IMR-90 (cell line): ENCODE measurements around the gene KLC1. TPM values are rescaled to one million over a fixed set of nuclear protein-coding genes. Genes with fewer than 3 reads are reported as not detected.

Experiments used
- ATAC-seq: fragments of 200-7000 bp; cut with Tn5 transposase; 2 replicates; pipeline ENCODE4 v1.9.1; 2020; ENCODE audit warnings: low read depth, mild to moderate bottlenecking, moderate library complexity
- BruUV-seq: library from RNA; stranded (reverse); fragments of 400-500 nt; replicated peaks from 2 replicates; lab custom pipeline; 2021; lab: Mats Ljungman, UMichigan
- CTCF ChIA-PET: fragments of 300-600 bp; formaldehyde crosslinking; extraction: SDS; loops from one replicate; lab custom pipeline; 2021; ENCODE audit warnings: antibody characterized with exemption; lab: Yijun Ruan, JAX
- POLR2A ChIA-PET: fragments of 300-600 bp; sonication (Branson Sonifier 250); formaldehyde crosslinking; loops from one replicate; lab custom pipeline; 2022; ENCODE audit warnings: antibody characterized with exemption; ENCODE audit not compliant: unreplicated experiment; lab: Charles Lee
- DNase-seq: peaks from one replicate; pipeline ENCODE4 v3.0.0; 2013
- H2AFZ ChIP-seq: replicated peaks from 2 replicates; pipeline ENCODE3; 2013; ENCODE audit warnings: low read length, mild to moderate bottlenecking; ENCODE audit not compliant: poor library complexity
- H2AK5ac ChIP-seq: 2 replicates; pipeline ENCODE4 v1.6.1; 2013; ENCODE audit warnings: low read depth, low read length, inconsistent platforms
- H2AK9ac ChIP-seq: replicated peaks from 2 replicates; pipeline ENCODE3; 2013; ENCODE audit warnings: mild to moderate bottlenecking, low read depth, low read length, moderate library complexity; ENCODE audit not compliant: poor library complexity
- H2BK120ac ChIP-seq: 2 replicates; pipeline ENCODE4 v1.6.1; 2013; ENCODE audit warnings: low read depth, low read length, inconsistent platforms
- H2BK15ac ChIP-seq: 3 replicates; pipeline ENCODE4 v1.6.1; 2013; ENCODE audit warnings: low read depth, low read length, inconsistent platforms
- H2BK20ac ChIP-seq: 2 replicates; pipeline ENCODE4 v1.6.1; 2013; ENCODE audit warnings: low read depth, mild to moderate bottlenecking, inconsistent platforms, low read length, moderate library complexity
- H2BK5ac ChIP-seq: 2 replicates; pipeline ENCODE4 v1.6.1; 2013; ENCODE audit warnings: mild to moderate bottlenecking, low read depth, low read length, inconsistent platforms; ENCODE audit not compliant: poor library complexity, severe bottlenecking
- H3K14ac ChIP-seq: replicated peaks from 2 replicates; pipeline ENCODE4 v1.6.1; 2013; ENCODE audit warnings: low read depth, low read length, inconsistent platforms
- H3K18ac ChIP-seq: 2 replicates; pipeline ENCODE4 v1.6.1; 2013; ENCODE audit warnings: low read depth, low read length, control low read depth
- H3K23ac ChIP-seq: 2 replicates; pipeline ENCODE4 v1.6.1; 2013; ENCODE audit warnings: low read depth, low read length, inconsistent platforms
- H3K27ac ChIP-seq: 2 replicates; pipeline ENCODE4 v1.5.1; 2013; ENCODE audit warnings: mild to moderate bottlenecking, control low read depth, low read length; ENCODE audit not compliant: insufficient read depth
- H3K27me3 ChIP-seq: 2 replicates; pipeline ENCODE4 v1.6.1; 2013; ENCODE audit warnings: low read length; ENCODE audit not compliant: control insufficient read depth, insufficient read depth
- H3K36me3 ChIP-seq: 2 replicates; pipeline ENCODE4 v1.6.1; 2013; ENCODE audit warnings: low read length, mixed read lengths; ENCODE audit not compliant: control insufficient read depth, insufficient read depth
- H3K4ac ChIP-seq: 2 replicates; pipeline ENCODE4 v1.6.1; 2013; ENCODE audit warnings: low read depth, low read length, inconsistent platforms
- H3K4me1 ChIP-seq: 2 replicates; pipeline ENCODE4 v1.6.1; 2013; ENCODE audit warnings: low read length, mixed read lengths; ENCODE audit not compliant: control insufficient read depth, insufficient read depth
- H3K4me2 ChIP-seq: 2 replicates; pipeline ENCODE4 v1.6.1; 2013; ENCODE audit warnings: low read depth, mild to moderate bottlenecking, control low read depth, low read length, moderate library complexity
- H3K4me3 ChIP-seq: 2 replicates; pipeline ENCODE4 v1.5.1; 2013; ENCODE audit warnings: low read depth, mild to moderate bottlenecking, control low read depth, low read length, moderate library complexity; ENCODE audit not compliant: insufficient read depth
- H3K56ac ChIP-seq: 2 replicates; pipeline ENCODE4 v1.6.1; 2013; ENCODE audit warnings: low read length, inconsistent platforms; ENCODE audit not compliant: insufficient read depth; ENCODE audit errors: extremely low read depth
- H3K79me1 ChIP-seq, 2 experiments: 2 replicates each; pipeline ENCODE4 v1.6.1; 2013; ENCODE audit warnings: low read length in 2 of 2, inconsistent platforms in 1 of 2, low read depth in 1 of 2
- H3K9ac ChIP-seq: 2 replicates; pipeline ENCODE4 v1.6.1; 2013; ENCODE audit warnings: low read depth, low read length, control low read depth
- H3K9me1 ChIP-seq: 2 replicates; pipeline ENCODE4 v1.6.1; 2013; ENCODE audit warnings: low read length, inconsistent platforms; ENCODE audit not compliant: insufficient read depth
- H3K9me3 ChIP-seq: 2 replicates; pipeline ENCODE4 v1.6.1; 2013; ENCODE audit warnings: low read length; ENCODE audit not compliant: control insufficient read depth, insufficient read depth
- H4K20me1 ChIP-seq: 2 replicates; pipeline ENCODE4 v1.6.1; 2013; ENCODE audit warnings: low read length, inconsistent platforms; ENCODE audit not compliant: insufficient read depth
- H4K5ac ChIP-seq: 2 replicates; pipeline ENCODE4 v1.6.1; 2013; ENCODE audit warnings: mild to moderate bottlenecking, low read depth, low read length, control low read depth
- H4K8ac ChIP-seq, 2 experiments: 2 replicates each; pipeline ENCODE4 v1.6.1; 2013; ENCODE audit warnings: low read depth in 2 of 2, low read length in 2 of 2, control low read depth in 1 of 2, inconsistent platforms in 1 of 2
- H4K91ac ChIP-seq: 2 replicates; pipeline ENCODE4 v1.6.1; 2013; ENCODE audit warnings: low read depth, low read length, inconsistent platforms; ENCODE audit not compliant: insufficient read depth
- BHLHE40 ChIP-seq: fragments of 150-350 bp; IDR thresholded peaks from 2 replicates; pipeline ENCODE4 v1.6.1; 2016; ENCODE audit warnings: mild to moderate bottlenecking, low read depth, low read length
- CEBPB ChIP-seq: IDR thresholded peaks from 2 replicates; pipeline ENCODE4 v1.6.1; 2012; ENCODE audit warnings: low read depth, low read length, improper control_type of control experiment
- CTCF ChIP-seq: conservative IDR thresholded peaks from 2 replicates; pipeline ENCODE4 v1.5.1; 2012; ENCODE audit warnings: mild to moderate bottlenecking, low read depth, low read length, improper control_type of control experiment
- FOS ChIP-seq: fragments of 150-350 bp; IDR thresholded peaks from 2 replicates; pipeline ENCODE4 v1.6.1; 2016; ENCODE audit warnings: low read depth, low read length
- MAZ ChIP-seq: IDR thresholded peaks from 2 replicates; pipeline ENCODE4 v1.6.1; 2012; ENCODE audit warnings: low read depth, mild to moderate bottlenecking, low read length, improper control_type of control experiment, moderate library complexity, borderline replicate concordance
- NFE2L2 ChIP-seq: fragments of 150-350 bp; IDR thresholded peaks from 2 replicates; pipeline ENCODE4 v1.6.1; 2016; ENCODE audit warnings: low read depth, mild to moderate bottlenecking, low read length
- POLR2A ChIP-seq: IDR thresholded peaks from 2 replicates; pipeline ENCODE4 v1.6.1; 2012; ENCODE audit warnings: mild to moderate bottlenecking, low read depth, low read length
- RAD21 ChIP-seq: IDR thresholded peaks from 2 replicates; pipeline ENCODE4 v1.6.1; 2012; ENCODE audit warnings: low read length, improper control_type of control experiment
- USF2 ChIP-seq: fragments of 150-350 bp; IDR thresholded peaks from 2 replicates; pipeline ENCODE4 v1.6.1; 2017; ENCODE audit warnings: mild to moderate bottlenecking, antibody characterized with exemption, low read length, low read depth
- WGBS, 2 experiments: methylation state at CpG; one replicate each; pipeline versions ENCODE4 v1.1.5 to v1.1.7; 2013; ENCODE audit warnings: missing lambda C conversion rate in 2 of 2; ENCODE audit not compliant: insufficient read length in 1 of 2; ENCODE audit errors: extremely low coverage in 2 of 2; 5-methylcytosine and 5-hydroxymethylcytosine counted together
- dilution Hi-C: fragments of 300-500 bp; cut with HindIII; formaldehyde crosslinking; loops from one replicate; pipeline ENCODE4 v1.14.3; 2018; ENCODE audit warnings: low sequenced_read_pairs; ENCODE audit not compliant: unreplicated experiment
- in situ Hi-C: fragments of 300-500 bp; cut with MboI; formaldehyde crosslinking; loops from 3 replicates; pipeline ENCODE4 v1.14.3; 2019; ENCODE audit warnings: low sequenced_read_pairs, inconsistent platforms, mixed read lengths
- intact Hi-C: fragments of 100-400 bp; cut with micrococcal nuclease; formaldehyde crosslinking; loops from 2 replicates; pipeline ENCODE4 v1.10.0; 2022
- polyA plus RNA-seq, 3 experiments: library from polyadenylated mRNA; depleted of rRNA; stranded (reverse); fragments of >200 nt; gene quantifications; 2 replicates each; pipeline ENCODE4 v1.2.3, GENCODE V29; 2012; ENCODE audit warnings: low replicate concordance in 1 of 3
- total RNA-seq: library from RNA; depleted of rRNA; stranded (reverse); fragments of >200 nt; gene quantifications from 2 replicates; pipeline ENCODE4 v1.2.3, GENCODE V29; 2012
- TF ChIP-seq, protein P1 (sequence below): fragments of 150-350 bp; IDR thresholded peaks from 2 replicates; pipeline ENCODE4 v1.6.1; 2016; ENCODE audit warnings: low read depth, mild to moderate bottlenecking, low read length, moderate library complexity, borderline replicate concordance

KLC1 gene
- total and polyA plus RNA-seq, 2 of the 4 experiments (the other 2 are of a cell fraction), result 101 to 157 TPM

DNA sequence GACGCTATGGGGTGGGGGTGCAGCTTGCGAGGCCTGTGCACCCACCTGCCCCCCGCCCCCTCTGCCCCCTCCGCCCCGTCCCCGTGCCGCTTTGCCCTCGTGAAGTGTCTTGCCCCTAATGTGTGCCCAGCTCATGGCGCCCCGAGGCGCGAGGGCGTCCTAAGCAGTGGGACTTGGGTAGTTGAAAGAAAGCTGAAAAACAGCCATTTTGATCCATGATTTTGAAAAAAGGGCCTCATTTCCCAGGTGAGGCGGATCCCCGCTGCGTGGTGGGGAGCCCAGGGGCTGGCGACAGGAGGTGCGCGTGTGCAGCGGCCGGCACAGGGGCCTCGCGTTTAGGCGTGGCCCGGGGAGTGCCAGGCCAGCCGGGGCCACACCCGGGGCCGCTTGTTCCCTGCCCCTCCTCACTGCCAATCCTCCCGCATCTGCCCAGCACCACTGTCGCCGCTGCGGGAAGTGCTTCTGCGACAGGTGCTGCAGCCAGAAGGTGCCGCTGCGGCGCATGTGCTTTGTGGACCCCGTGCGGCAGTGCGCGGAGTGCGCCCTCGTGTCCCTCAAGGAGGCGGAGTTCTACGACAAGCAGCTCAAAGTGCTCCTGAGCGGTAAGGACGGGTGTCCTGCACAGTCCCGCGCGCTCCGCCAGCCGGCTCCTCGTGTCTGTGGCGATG, 98.4 kb downstream of the KLC1 start:
- POLR2A ChIA-PET, result no interaction called here
- Histone ChIP-seq H3K4me1 (no peaks in the 10 kb centered on the region), H4K5ac (no peak overlapping the region), H3K4ac (no peak overlapping the region), H3K4me2 (no peak overlapping the region), H3K4me3 (no peak overlapping the region), H3K79me1 (peaks cover 14 to 32% of the 10 kb centered on the region in 2 experiments), H3K9me1 (no peaks in the 10 kb centered on the region), H2BK120ac (no peak overlapping the region), H2BK15ac (no peak overlapping the region), H3K9me3 (no peaks in the 10 kb centered on the region), H3K23ac (no peak overlapping the region), H3K14ac (no peak overlapping the region), H2AFZ (no peak overlapping the region), H3K56ac (no peak overlapping the region), H3K9ac (no peak overlapping the region), H2AK5ac (no peak overlapping the region), H2AK9ac (no peak overlapping the region), H3K27ac (no peak overlapping the region), H2BK5ac (no peak overlapping the region), H4K20me1 (peaks cover 45% of the 10 kb centered on the region), H3K18ac (no peak overlapping the region), H3K36me3 (peaks cover 39% of the 10 kb centered on the region), H2BK20ac (no peak overlapping the region), H4K91ac (no peak overlapping the region), H4K8ac (no peak overlapping the region), H3K27me3 (no peaks in the 10 kb centered on the region)
- DNase-seq (no peak), ATAC-seq (no peak)
- BruUV-seq, result no TSS peak
- TF ChIP-seq POLR2A (no peak), RAD21 (no peak), CEBPB (no peak), NFE2L2 (no peak), USF2 (no peak), CTCF (no peak), FOS (no peak), MAZ (no peak), BHLHE40 (no peak)
- TF ChIP-seq, protein P1, sequence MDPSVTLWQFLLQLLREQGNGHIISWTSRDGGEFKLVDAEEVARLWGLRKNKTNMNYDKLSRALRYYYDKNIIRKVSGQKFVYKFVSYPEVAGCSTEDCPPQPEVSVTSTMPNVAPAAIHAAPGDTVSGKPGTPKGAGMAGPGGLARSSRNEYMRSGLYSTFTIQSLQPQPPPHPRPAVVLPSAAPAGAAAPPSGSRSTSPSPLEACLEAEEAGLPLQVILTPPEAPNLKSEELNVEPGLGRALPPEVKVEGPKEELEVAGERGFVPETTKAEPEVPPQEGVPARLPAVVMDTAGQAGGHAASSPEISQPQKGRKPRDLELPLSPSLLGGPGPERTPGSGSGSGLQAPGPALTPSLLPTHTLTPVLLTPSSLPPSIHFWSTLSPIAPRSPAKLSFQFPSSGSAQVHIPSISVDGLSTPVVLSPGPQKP, result no peak
- 80% methylated on average over 33 of the region's 53 CpGs; no CpG with 5 or more reads in 1 of the 2 experiments for WGBS, 2 experiments
- in situ Hi-C loops (no loop called here), dilution Hi-C loops (no loop called here), intact Hi-C loops (no loop called here)
- CTCF ChIA-PET, result no interaction called here
